ENCODE data around the gene CSH2. TPM values are rescaled to one million over a fixed set of nuclear protein-coding genes. Genes with fewer than 3 reads are reported as not detected.

Gene CSH2
- total RNA-seq, 2 experiments from 2014 or later: not detected

DNA sequence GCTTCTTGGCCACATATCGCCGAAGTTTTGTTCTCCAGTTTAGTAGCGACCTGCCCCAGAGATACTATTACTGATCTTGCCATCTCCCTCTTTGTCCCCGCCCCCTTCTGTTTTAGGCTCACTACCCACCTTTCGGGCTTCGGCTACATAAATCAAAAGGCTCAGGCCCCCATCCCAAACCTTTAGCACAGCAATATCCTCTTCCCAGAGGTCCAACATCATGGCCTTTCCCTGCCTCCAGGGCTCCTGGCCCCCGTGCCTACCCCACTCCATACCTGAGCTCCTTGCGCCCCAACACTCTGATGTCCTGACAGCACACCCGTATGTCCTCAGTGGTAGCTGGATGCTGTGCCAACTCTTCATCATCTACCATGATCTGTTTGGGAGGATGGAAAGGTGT, 49.1 kb downstream of the CSH2 start:
- H3K4me3 Mint-ChIP-seq: peak overlapping the region; percentile 33
- no peaks in the 10 kb centered on the region for H3K9me3 Mint-ChIP-seq
- no peak for DNase-seq
- H3K36me3 Mint-ChIP-seq: peaks cover 62% of the 10 kb centered on the region
- peaks cover 54% of the 10 kb centered on the region for H3K4me1 Mint-ChIP-seq
- H3K27ac Mint-ChIP-seq: peak overlapping the region; percentile 32
- H3K27me3 Mint-ChIP-seq: no peaks in the 10 kb centered on the region

GRCh38 chr17:63823659-63824331, 49.7 kb downstream of the CSH2 start:
- no peak overlapping the region for H3K4me3 Mint-ChIP-seq
- H3K27ac Mint-ChIP-seq: peak overlapping the region; percentile 26
- peaks cover 64% of the 10 kb centered on the region for H3K36me3 Mint-ChIP-seq
- no peak for DNase-seq
- H3K27me3 Mint-ChIP-seq: no peaks in the 10 kb centered on the region
- no peaks in the 10 kb centered on the region for H3K9me3 Mint-ChIP-seq
- peaks cover 48% of the 10 kb centered on the region for H3K4me1 Mint-ChIP-seq

GRCh38 chr17:63822537-63822936, 50.9 kb downstream of the CSH2 start:
- H3K4me3 Mint-ChIP-seq: no peak overlapping the region
- no peaks in the 10 kb centered on the region for H3K27me3 Mint-ChIP-seq
- no peaks in the 10 kb centered on the region for H3K9me3 Mint-ChIP-seq
- peaks cover 40% of the 10 kb centered on the region for H3K4me1 Mint-ChIP-seq
- no peak for DNase-seq
- peak overlapping the region; percentile 30 for H3K27ac Mint-ChIP-seq
- H3K36me3 Mint-ChIP-seq: peaks cover 66% of the 10 kb centered on the region

Other genes starting within 250 kb of the CSH2 start
- 100 to 1,000 TPM; 173 to 179 TPM for gene LIMD2, start 173.6 kb downstream of the CSH2 start, total RNA-seq
- gene STRADA, start 131.9 kb downstream of the CSH2 start, total RNA-seq: 10 to 100 TPM; 39.1 to 40.9 TPM
- 10 to 100 TPM; 91.6 to 93.5 TPM for gene CCDC47, start 100.1 kb downstream of the CSH2 start, total RNA-seq
- gene DDX42, start 99.5 kb downstream of the CSH2 start, total RNA-seq: 100 to 1,000 TPM; 105 to 107 TPM
- gene PSMC5, start 46.2 kb downstream of the CSH2 start, total RNA-seq: 100 to 1,000 TPM; 178 to 187 TPM
- gene FTSJ3, start 46.0 kb downstream of the CSH2 start, total RNA-seq: 10 to 100 TPM; 91.2 to 91.5 TPM
- 10 to 100 TPM; 91.6 to 93.5 TPM for gene SMARCD2, start 31.0 kb downstream of the CSH2 start, total RNA-seq
- not detected for gene GH2, start 8.3 kb upstream of the CSH2 start, total RNA-seq
- not detected for gene CSH1, start 22.9 kb upstream of the CSH2 start, total RNA-seq
- gene CSHL1, start 37.6 kb upstream of the CSH2 start, total RNA-seq: not detected
- not detected for gene GH1, start 45.2 kb upstream of the CSH2 start, total RNA-seq
- 10 to 100 TPM; 28.8 to 30.5 TPM for gene CD79B, start 58.7 kb upstream of the CSH2 start, total RNA-seq
- gene SCN4A, start 99.2 kb upstream of the CSH2 start, total RNA-seq: under 1 TPM; 0.14 to 0.31 TPM
- under 1 TPM; 0.36 to 0.93 TPM for gene PRR29, start 124.7 kb upstream of the CSH2 start, total RNA-seq
- gene ICAM2, start 147.0 kb upstream of the CSH2 start, total RNA-seq: 10 to 100 TPM; 52.9 to 54.5 TPM

Data from activated naive CD8-positive, alpha-beta T cell treated with anti-CD3 and anti-CD28 coated beads for 36 hours (primary cell).